HG03103 (cell line): Measurements from ENCODE around the gene TBC1D1.
"Not testable (repeated sequence)": the region's sequence is repeated elsewhere in the genome, so short reads cannot be mapped to it uniquely, and the experiment has no call there.

Experiments
- ATAC-seq: cut with Tn5 transposase; IDR thresholded peaks from one replicate; pipeline ENCODE4 v1.9.1; 2021; ENCODE audit warnings: low read depth; ENCODE audit not compliant: unreplicated experiment

The TBC1D1 gene

GRCh38 chr4:38008571-38009021, 117.7 kb downstream of the TBC1D1 start:
- ATAC-seq = no peak

DNA sequence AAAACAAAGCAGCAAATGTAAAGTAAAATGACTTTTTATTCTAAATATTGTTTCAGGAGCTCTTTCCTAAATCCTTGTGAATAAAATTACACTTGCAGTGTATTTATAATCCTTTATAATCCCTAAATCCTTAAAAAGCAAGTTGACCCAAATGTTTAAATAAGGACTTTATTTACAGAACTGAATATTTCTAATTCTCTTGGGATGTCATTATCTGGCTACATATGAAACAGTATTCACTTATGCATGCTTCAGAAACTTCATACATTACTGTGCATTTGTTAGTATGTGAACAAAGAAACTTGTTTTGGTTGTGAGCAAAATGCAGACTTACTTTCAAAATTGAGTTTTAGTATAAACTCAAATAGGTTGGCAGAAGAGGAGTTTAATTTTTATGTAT, 118.5 kb downstream of the TBC1D1 start:
- no peak for ATAC-seq

- ATAC-seq = no peak
Observed at GRCh38 chr4:38009949-38010348, 119.1 kb downstream of the TBC1D1 start.

DNA sequence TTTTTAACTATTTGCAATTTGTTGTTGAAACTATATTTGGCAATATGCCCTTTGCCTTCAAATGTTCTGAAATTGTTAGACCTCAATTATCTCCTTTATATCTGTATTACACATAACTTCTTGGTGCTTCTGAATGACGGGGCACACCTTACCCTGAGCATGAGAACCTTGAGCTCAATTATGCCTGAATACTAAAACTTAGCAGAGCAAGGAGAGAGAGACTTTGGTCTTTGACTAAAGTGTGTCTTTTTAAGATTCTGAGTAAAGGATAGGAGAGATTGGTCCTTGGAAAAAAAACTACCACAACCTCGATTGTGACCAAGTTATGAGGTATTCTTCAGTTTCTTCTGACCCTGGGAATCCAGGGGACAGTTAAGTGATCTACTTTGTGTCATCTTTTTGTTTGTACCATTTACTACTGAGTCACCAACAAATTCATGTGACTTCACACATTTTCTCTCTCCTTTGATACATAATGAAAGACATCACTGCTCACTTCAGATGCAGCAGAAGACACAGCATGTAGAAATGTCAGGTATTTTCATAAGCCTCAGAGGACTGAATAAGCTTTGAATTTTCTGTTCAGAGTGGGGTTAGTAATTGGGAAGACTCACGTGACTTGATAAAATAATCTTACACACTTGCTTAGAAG, 120.8 kb downstream of the TBC1D1 start:
- no peak for ATAC-seq

GRCh38 chr4:38013461-38014366, 122.8 kb downstream of the TBC1D1 start:
- no peak for ATAC-seq

GRCh38 chr4:38014421-38014852, 123.6 kb downstream of the TBC1D1 start:
- ATAC-seq = no peak

DNA sequence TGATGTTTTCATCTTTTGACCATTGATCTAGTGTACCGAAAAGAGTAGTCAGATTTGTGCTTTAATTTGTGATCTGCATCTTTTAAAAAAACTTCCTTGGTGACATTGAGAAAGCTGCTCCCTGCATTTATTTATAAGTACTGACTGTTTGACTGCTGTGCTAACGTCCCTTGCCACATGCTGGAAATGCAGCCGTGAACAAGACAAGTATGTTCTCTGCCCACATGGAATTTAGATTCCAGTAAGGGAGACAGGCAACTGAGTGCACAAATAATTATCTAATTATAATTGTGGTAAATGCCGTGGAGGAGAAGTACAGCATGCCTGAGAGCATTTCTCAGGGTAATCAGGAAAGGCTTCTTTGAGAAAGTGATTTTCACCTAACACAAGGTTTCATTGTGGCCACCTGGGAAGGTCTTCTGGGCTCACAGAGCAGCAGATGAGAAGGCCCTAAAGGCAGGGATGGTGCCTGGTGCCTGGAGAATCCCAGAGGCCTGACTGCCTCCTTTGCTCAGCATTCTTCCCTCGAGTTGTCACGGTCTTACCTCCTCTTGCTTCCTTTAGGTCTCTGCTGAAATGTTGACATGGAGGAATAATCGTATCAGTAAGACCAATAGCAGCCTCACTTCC, 125.1 kb downstream of the TBC1D1 start:
- ATAC-seq = no peak

GRCh38 chr4:38016698-38017097, 125.8 kb downstream of the TBC1D1 start:
- no peak for ATAC-seq

GRCh38 chr4:38017609-38018008, 126.7 kb downstream of the TBC1D1 start:
- ATAC-seq = no peak

GRCh38 chr4:38020386-38020785, 129.5 kb downstream of the TBC1D1 start:
- no peak for ATAC-seq

DNA sequence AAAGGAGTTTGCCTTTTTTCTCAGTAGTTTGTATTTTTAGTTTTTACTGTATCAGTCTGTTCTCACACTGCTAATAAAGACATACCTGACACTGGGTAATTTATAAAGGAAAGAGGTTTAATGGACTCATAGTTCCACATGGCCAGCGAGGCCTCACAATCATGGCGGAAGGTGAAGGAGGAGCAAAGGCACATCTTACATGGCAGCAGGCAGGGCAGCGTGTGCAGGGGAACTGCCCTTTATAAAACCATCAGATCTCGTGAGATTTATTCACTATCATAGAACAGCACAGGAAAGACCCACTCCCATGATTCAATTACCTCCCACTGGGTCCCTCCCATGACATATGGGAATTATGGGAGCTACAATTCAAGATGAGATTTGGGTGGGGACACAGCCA, 130.1 kb downstream of the TBC1D1 start:
- ATAC-seq = not testable (repeated sequence)

- no peak for ATAC-seq
Observed at GRCh38 chr4:38021751-38022150, 130.9 kb downstream of the TBC1D1 start.

- no peak for ATAC-seq
Observed at GRCh38 chr4:38023347-38024205, 132.7 kb downstream of the TBC1D1 start.

DNA sequence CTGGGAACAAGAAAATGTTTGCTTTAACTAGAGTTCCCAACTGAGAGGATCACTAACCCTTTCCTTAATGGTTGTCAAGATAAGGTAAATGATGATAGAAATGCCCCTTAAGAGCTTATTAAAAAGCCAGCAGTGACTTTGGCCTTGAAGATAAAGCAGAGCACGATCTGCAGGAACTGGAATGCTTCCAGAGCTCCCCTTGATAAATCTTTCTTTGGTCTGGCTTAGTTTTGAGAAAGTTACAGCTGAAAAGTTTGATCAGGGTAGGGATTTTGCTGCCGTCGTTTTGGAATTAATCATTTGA, 133.3 kb downstream of the TBC1D1 start:
- no peak for ATAC-seq

GRCh38 chr4:38025665-38026064, 134.8 kb downstream of the TBC1D1 start:
- no peak for ATAC-seq

GRCh38 chr4:38026158-38026740, 135.4 kb downstream of the TBC1D1 start:
- ATAC-seq = no peak

DNA sequence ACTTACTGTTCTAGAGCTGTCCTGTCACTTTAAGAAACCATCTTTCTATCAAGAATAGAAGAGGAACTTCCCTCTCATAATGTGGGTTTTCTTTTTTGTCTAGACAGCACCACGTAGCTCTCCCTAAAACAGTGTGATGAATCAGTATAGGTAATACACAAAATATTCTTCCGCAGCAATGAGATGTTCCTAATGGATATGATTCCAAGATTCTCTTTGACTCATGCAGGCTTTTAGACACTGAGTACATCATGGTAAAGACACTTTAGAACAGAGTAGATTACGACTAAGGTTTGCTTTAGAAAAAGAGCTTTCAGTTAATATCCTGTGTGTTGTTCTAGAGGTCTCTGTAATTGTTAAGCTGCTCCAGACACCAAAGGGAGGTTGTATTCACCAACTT, 139.1 kb downstream of the TBC1D1 start:
- no peak for ATAC-seq

DNA sequence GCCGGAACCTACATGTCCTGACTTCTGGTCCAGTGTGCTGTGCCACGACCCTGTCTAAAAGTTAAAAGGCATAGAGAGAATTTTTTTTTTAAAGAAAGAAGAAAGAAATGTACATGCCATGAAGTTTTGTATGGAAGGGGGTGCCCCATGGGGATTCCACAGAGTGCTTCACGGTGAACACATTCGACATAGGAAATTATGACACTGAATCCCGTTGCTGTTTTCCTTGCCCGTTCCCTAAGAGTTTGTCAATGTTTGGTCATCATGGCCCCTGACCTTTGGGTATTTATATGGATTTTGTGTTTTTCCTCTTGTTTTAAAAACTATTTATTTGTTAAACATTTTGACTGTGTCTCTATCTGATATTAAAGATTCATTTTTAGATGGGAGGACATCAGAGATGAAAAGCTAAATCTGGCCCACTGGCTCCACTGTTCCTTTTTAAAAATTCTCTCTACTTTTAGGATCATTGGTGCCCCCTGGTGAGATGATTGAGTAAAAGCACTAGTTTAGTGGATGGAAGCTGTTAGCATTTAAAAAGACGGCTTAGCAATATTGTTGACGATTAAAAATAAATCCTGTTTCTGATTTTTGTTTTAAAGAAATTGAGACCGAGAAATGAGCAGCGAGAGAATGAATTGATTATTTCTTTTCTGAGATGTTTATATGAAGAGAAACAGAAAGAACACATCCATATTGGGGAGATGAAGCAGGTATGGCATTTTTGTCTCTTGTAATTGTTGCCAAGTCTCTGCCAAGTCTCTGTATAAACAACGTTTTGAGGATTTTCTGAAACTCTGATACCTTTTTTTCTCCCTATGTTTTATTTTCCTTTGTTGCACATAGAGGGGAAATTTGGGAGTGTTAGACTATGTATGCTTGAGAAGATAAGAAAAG, 144.3 kb downstream of the TBC1D1 start:
- ATAC-seq = no peak

- ATAC-seq = no peak
Observed at GRCh38 chr4:38036548-38036947, 145.7 kb downstream of the TBC1D1 start.
